SK-N-SH (cell line): ENCODE measurements around the gene ARHGAP15.

Experiments
- CHD2 ChIP-seq: fragments of 150-350 bp; IDR thresholded peaks from 2 replicates; pipeline ENCODE4 v1.6.1; 2018; ENCODE audit warnings: low read length; ENCODE audit not compliant: partially characterized antibody
- ELF1 ChIP-seq: IDR thresholded peaks from 2 replicates; pipeline ENCODE4 v1.4.0; 2012
- NRF1 ChIP-seq: IDR thresholded peaks from 2 replicates; pipeline ENCODE4 v1.6.1; 2012; ENCODE audit warnings: low read depth, mild to moderate bottlenecking, low read length
- POLR2AphosphoS5 ChIP-seq: IDR thresholded peaks from 2 replicates; pipeline ENCODE4 v1.6.1; 2012; ENCODE audit warnings: low read depth, low read length
- RAD21 ChIP-seq: IDR thresholded peaks from 2 replicates; pipeline ENCODE4 v1.6.1; 2012; ENCODE audit warnings: mild to moderate bottlenecking, low read length
- SIN3A ChIP-seq: IDR thresholded peaks from 2 replicates; pipeline ENCODE4 v1.6.1; 2012; ENCODE audit warnings: low read depth, mild to moderate bottlenecking, low read length, moderate library complexity, borderline replicate concordance
- SMC3 ChIP-seq: IDR thresholded peaks from 2 replicates; pipeline ENCODE4 v1.6.1; 2012; ENCODE audit warnings: low read depth, low read length, improper control_type of control experiment
- TAF1 ChIP-seq: IDR thresholded peaks from 2 replicates; pipeline ENCODE4 v1.6.1; 2012; ENCODE audit warnings: low read depth, mild to moderate bottlenecking, low read length, moderate library complexity, borderline replicate concordance
- TEAD4 ChIP-seq: IDR thresholded peaks from 2 replicates; pipeline ENCODE4 v1.4.0; 2012; ENCODE audit warnings: mild to moderate bottlenecking, borderline replicate concordance; ENCODE audit not compliant: insufficient read depth
- TF ChIP-seq, protein P1 (sequence below): fragments of 200-600 bp; sonication (generic); IDR thresholded peaks from 2 replicates; pipeline ENCODE4 v1.6.1; 2017; ENCODE audit warnings: antibody characterized with exemption, mild to moderate bottlenecking, moderate library complexity
- TF ChIP-seq, protein P2 (sequence below): IDR thresholded peaks from 2 replicates; pipeline ENCODE4 v1.4.0; 2012; ENCODE audit warnings: low read depth, borderline replicate concordance
- TF ChIP-seq, protein P3 (sequence below): IDR thresholded peaks from 2 replicates; pipeline ENCODE4 v1.4.0; 2012; ENCODE audit warnings: low read depth, borderline replicate concordance

DNA sequence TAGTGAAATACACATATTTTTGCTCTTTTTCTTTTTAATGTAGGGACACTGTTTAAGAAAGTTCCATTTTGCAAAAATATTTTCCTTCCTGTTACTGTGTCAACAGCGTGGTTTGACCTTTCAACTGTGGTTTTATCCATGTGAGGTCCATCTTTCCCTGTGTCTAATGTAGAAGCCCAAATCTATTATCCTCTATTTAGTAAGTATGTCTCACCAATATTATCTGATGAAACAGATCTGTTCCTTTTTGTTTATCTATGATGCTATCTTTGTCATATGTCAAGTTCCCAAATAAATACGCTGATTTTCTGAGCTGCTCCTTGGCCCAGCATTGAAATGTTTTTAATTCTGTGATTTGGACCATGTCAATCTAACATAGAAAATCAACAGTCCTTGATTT, 3.5 kb upstream of the ARHGAP15 start:
- no peak for TF ChIP-seq POLR2AphosphoS5
- TF ChIP-seq, protein P1, sequence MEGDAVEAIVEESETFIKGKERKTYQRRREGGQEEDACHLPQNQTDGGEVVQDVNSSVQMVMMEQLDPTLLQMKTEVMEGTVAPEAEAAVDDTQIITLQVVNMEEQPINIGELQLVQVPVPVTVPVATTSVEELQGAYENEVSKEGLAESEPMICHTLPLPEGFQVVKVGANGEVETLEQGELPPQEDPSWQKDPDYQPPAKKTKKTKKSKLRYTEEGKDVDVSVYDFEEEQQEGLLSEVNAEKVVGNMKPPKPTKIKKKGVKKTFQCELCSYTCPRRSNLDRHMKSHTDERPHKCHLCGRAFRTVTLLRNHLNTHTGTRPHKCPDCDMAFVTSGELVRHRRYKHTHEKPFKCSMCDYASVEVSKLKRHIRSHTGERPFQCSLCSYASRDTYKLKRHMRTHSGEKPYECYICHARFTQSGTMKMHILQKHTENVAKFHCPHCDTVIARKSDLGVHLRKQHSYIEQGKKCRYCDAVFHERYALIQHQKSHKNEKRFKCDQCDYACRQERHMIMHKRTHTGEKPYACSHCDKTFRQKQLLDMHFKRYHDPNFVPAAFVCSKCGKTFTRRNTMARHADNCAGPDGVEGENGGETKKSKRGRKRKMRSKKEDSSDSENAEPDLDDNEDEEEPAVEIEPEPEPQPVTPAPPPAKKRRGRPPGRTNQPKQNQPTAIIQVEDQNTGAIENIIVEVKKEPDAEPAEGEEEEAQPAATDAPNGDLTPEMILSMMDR: no peak
- no peak for TF ChIP-seq TEAD4
- no peak for TF ChIP-seq CHD2
- TF ChIP-seq SIN3A: no peak
- no peak for TF ChIP-seq RAD21
- no peak for TF ChIP-seq SMC3
- no peak for TF ChIP-seq NRF1
- TF ChIP-seq, protein P2, sequence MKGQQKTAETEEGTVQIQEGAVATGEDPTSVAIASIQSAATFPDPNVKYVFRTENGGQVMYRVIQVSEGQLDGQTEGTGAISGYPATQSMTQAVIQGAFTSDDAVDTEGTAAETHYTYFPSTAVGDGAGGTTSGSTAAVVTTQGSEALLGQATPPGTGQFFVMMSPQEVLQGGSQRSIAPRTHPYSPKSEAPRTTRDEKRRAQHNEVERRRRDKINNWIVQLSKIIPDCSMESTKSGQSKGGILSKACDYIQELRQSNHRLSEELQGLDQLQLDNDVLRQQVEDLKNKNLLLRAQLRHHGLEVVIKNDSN: no peak
- TF ChIP-seq TAF1: no peak
- TF ChIP-seq, protein P3, sequence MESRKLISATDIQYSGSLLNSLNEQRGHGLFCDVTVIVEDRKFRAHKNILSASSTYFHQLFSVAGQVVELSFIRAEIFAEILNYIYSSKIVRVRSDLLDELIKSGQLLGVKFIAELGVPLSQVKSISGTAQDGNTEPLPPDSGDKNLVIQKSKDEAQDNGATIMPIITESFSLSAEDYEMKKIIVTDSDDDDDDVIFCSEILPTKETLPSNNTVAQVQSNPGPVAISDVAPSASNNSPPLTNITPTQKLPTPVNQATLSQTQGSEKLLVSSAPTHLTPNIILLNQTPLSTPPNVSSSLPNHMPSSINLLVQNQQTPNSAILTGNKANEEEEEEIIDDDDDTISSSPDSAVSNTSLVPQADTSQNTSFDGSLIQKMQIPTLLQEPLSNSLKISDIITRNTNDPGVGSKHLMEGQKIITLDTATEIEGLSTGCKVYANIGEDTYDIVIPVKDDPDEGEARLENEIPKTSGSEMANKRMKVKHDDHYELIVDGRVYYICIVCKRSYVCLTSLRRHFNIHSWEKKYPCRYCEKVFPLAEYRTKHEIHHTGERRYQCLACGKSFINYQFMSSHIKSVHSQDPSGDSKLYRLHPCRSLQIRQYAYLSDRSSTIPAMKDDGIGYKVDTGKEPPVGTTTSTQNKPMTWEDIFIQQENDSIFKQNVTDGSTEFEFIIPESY: no peak
- TF ChIP-seq ELF1: no peak
